Subcutaneous abdominal adipose tissue (tissue), 5 donors: Measurements from ENCODE around the gene TBC1D2.
"Not testable (repeated sequence)": the region's sequence is repeated elsewhere in the genome, so short reads cannot be mapped to it uniquely, and the experiment has no call there.

Source experiments
- H3K27ac ChIP-seq: one replicate; pipeline ENCODE4 v1.7.0; 2013; ENCODE audit warnings: low read depth, mild to moderate bottlenecking, inconsistent platforms, low read length, moderate library complexity
- H3K27me3 ChIP-seq, 5 donors: one replicate each; pipeline ENCODE4 v1.7.0; 2013; ENCODE audit warnings: low read length in 5 of 5, inconsistent platforms in 1 of 5; ENCODE audit not compliant: control insufficient read depth in 5 of 5, insufficient read depth in 4 of 5
- H3K36me3 ChIP-seq, 5 donors: one replicate each; pipeline ENCODE4 v1.7.0; 2013; ENCODE audit warnings: low read length in 5 of 5; ENCODE audit not compliant: control insufficient read depth in 5 of 5, insufficient read depth in 5 of 5
- H3K4me1 ChIP-seq, 5 donors: one replicate each; pipeline ENCODE4 v1.7.0; 2013; ENCODE audit warnings: low read length in 5 of 5, mild to moderate bottlenecking in 3 of 5, moderate library complexity in 1 of 5; ENCODE audit not compliant: control insufficient read depth in 5 of 5, insufficient read depth in 5 of 5
- H3K4me3 ChIP-seq, 5 donors: one replicate each; pipeline ENCODE4 v1.7.0; 2013; ENCODE audit warnings: low read length in 5 of 5, low read depth in 1 of 5
- H3K9ac ChIP-seq, 5 donors: one replicate each; pipeline ENCODE4 v1.7.0; 2013; ENCODE audit warnings: low read length in 5 of 5, mild to moderate bottlenecking in 4 of 5, moderate library complexity in 3 of 5
- H3K9me3 ChIP-seq, 5 donors: one replicate each; pipeline ENCODE4 v1.7.0; 2013; ENCODE audit warnings: low read length in 5 of 5; ENCODE audit not compliant: control insufficient read depth in 5 of 5
- donor health status: healthy.
- donor health status: healthy.
- donor health status: healthy.
- donor health status: healthy.
- donor health status: healthy.

TBC1D2 gene

GRCh38 chr9:98176391-98177259, 78.8 kb downstream of the TBC1D2 start:
- Histone ChIP-seq H3K36me3 (no peaks in the 10 kb centered on the region), H3K9ac (no peak overlapping the region), H3K4me3 (no peak overlapping the region), H3K27me3 (peaks cover 0 to 4% (median 3%) of the 10 kb centered on the region in 5 donors), H3K9me3 (no peaks in the 10 kb centered on the region), H3K4me1 (peaks cover 0 to 3% (median 0%) of the 10 kb centered on the region in 5 donors), H3K27ac (no peak overlapping the region)

- Histone ChIP-seq H3K27me3 (peaks cover 6 to 10% (median 7%) of the 10 kb centered on the region in 5 donors), H3K9ac (no peak overlapping the region), H3K4me1 (peaks cover 0 to 3% (median 0%) of the 10 kb centered on the region in 5 donors), H3K4me3 (no peak overlapping the region), H3K36me3 (no peaks in the 10 kb centered on the region), H3K9me3 (no peaks in the 10 kb centered on the region), H3K27ac (no peak overlapping the region)
These were observed 79.7 kb downstream of the TBC1D2 start for GRCh38 chr9:98175762-98176161.

GRCh38 chr9:98175028-98175569, 80.3 kb downstream of the TBC1D2 start:
- Histone ChIP-seq H3K27me3 (peaks cover 6 to 11% (median 7%) of the 10 kb centered on the region in 5 donors), H3K9ac (no peak overlapping the region), H3K27ac (no peak overlapping the region), H3K4me1 (peaks cover 0 to 3% (median 0%) of the 10 kb centered on the region in 5 donors), H3K9me3 (no peaks in the 10 kb centered on the region), H3K4me3 (no peak overlapping the region), H3K36me3 (no peaks in the 10 kb centered on the region)

- not testable (repeated sequence) for H3K9me3 ChIP-seq, H3K4me1 ChIP-seq, H3K9ac ChIP-seq, H3K36me3 ChIP-seq, H3K4me3 ChIP-seq, H3K27ac ChIP-seq
- H3K27me3 ChIP-seq: peaks cover 6 to 11% (median 8%) of the 10 kb centered on the region in 5 donors
These were observed 80.9 kb downstream of the TBC1D2 start for GRCh38 chr9:98174502-98174918.

- H3K27ac ChIP-seq: no peak overlapping the region
- H3K9ac ChIP-seq: no peak overlapping the region
- peaks cover 0 to 3% (median 0%) of the 10 kb centered on the region in 5 donors for H3K4me1 ChIP-seq
- no peak overlapping the region for H3K4me3 ChIP-seq
- H3K27me3 ChIP-seq: peaks cover 6 to 11% (median 8%) of the 10 kb centered on the region in 5 donors
- H3K36me3 ChIP-seq: no peaks in the 10 kb centered on the region
- no peaks in the 10 kb centered on the region for H3K9me3 ChIP-seq
These were observed 82.3 kb downstream of the TBC1D2 start for GRCh38 chr9:98173181-98173580.

- Histone ChIP-seq H3K9me3 (no peaks in the 10 kb centered on the region), H3K4me1 (peaks cover 0 to 3% (median 0%) of the 10 kb centered on the region in 5 donors), H3K4me3 (no peak overlapping the region), H3K27me3 (peaks cover 6 to 11% (median 8%) of the 10 kb centered on the region in 5 donors), H3K9ac (no peak overlapping the region), H3K36me3 (no peaks in the 10 kb centered on the region), H3K27ac (no peak overlapping the region)
These were observed 82.8 kb downstream of the TBC1D2 start for GRCh38 chr9:98172604-98173003.

GRCh38 chr9:98171176-98171925, 84.1 kb downstream of the TBC1D2 start:
- Histone ChIP-seq H3K9ac (no peak overlapping the region), H3K36me3 (no peaks in the 10 kb centered on the region), H3K9me3 (no peaks in the 10 kb centered on the region), H3K4me3 (no peak overlapping the region), H3K4me1 (peaks cover 0 to 3% (median 0%) of the 10 kb centered on the region in 5 donors), H3K27ac (no peak overlapping the region), H3K27me3 (peaks cover 6 to 11% (median 8%) of the 10 kb centered on the region in 5 donors)

- Histone ChIP-seq H3K27me3 (peaks cover 6 to 11% (median 8%) of the 10 kb centered on the region in 5 donors), H3K4me1 (no peaks in the 10 kb centered on the region), H3K27ac (no peak overlapping the region), H3K9me3 (no peaks in the 10 kb centered on the region), H3K4me3 (no peak overlapping the region), H3K9ac (no peak overlapping the region), H3K36me3 (no peaks in the 10 kb centered on the region)
These were observed 86.4 kb downstream of the TBC1D2 start for GRCh38 chr9:98168941-98169488.

- H3K9ac ChIP-seq: no peak overlapping the region
- peaks cover 6 to 11% (median 8%) of the 10 kb centered on the region in 5 donors for H3K27me3 ChIP-seq
- H3K9me3 ChIP-seq: no peaks in the 10 kb centered on the region
- no peak overlapping the region for H3K27ac ChIP-seq
- no peak overlapping the region for H3K4me3 ChIP-seq
- no peaks in the 10 kb centered on the region for H3K36me3 ChIP-seq
- H3K4me1 ChIP-seq: no peaks in the 10 kb centered on the region
These were observed 87.2 kb downstream of the TBC1D2 start for GRCh38 chr9:98168153-98168780.
